Astrocyte (in vitro differentiated cells and primary cell): ENCODE measurements around the gene CREB3L4. TPM values are rescaled to one million over a fixed set of nuclear protein-coding genes. Genes with fewer than 3 reads are reported as not detected.

Source experiments
- DNase-seq: peaks from one replicate; pipeline ENCODE4 v3.0.0-alpha.2; 2010; ENCODE audit warnings: low read depth
- FAIRE-seq: peaks from 2 replicates; lab custom pipeline; 2011; peaks lifted over from hg19 to GRCh38; lab: Jason Lieb, UNC
- H2AFZ ChIP-seq: 2 replicates; pipeline ENCODE4 v1.6.0; 2012; ENCODE audit warnings: low read depth, low read length, inconsistent platforms
- H3K27ac ChIP-seq: 2 replicates; pipeline ENCODE4 v1.5.1; 2011; ENCODE audit warnings: low read depth, low read length, inconsistent platforms
- H3K27me3 ChIP-seq: 2 replicates; pipeline ENCODE4 v1.6.0; 2011; ENCODE audit warnings: low read length, inconsistent platforms; ENCODE audit not compliant: insufficient read depth
- H3K36me3 ChIP-seq: 2 replicates; pipeline ENCODE4 v1.5.1; 2011; ENCODE audit warnings: low read length, inconsistent platforms; ENCODE audit not compliant: insufficient read depth
- H3K4me1 ChIP-seq: 2 replicates; pipeline ENCODE4 v1.5.1; 2011; ENCODE audit warnings: low read length, inconsistent platforms; ENCODE audit not compliant: insufficient read depth
- H3K4me2 ChIP-seq: 2 replicates; pipeline ENCODE4 v1.6.0; 2012; ENCODE audit warnings: low read length, inconsistent platforms
- H3K4me3 ChIP-seq: 2 replicates; pipeline ENCODE4 v1.5.1; 2011; ENCODE audit warnings: low read depth, mild to moderate bottlenecking, low read length, inconsistent platforms; ENCODE audit not compliant: insufficient read depth
- H3K79me2 ChIP-seq: 2 replicates; pipeline ENCODE4 v1.6.0; 2012; ENCODE audit warnings: mild to moderate bottlenecking, low read length, inconsistent platforms; ENCODE audit not compliant: insufficient read depth
- H3K9ac ChIP-seq: 2 replicates; pipeline ENCODE4 v1.6.0; 2012; ENCODE audit warnings: mild to moderate bottlenecking, low read length, inconsistent platforms
- H3K9me3 ChIP-seq: 2 replicates; pipeline ENCODE4 v1.5.1; 2012; ENCODE audit warnings: low read depth, mild to moderate bottlenecking, low read length, inconsistent platforms; ENCODE audit not compliant: insufficient read depth
- H4K20me1 ChIP-seq: 2 replicates; pipeline ENCODE4 v1.6.0; 2012; ENCODE audit warnings: low read length, inconsistent platforms; ENCODE audit not compliant: insufficient read depth
- H3K27ac Mint-ChIP-seq: one replicate; pipeline ENCODE4 v1.8.0; 2021; ENCODE audit warnings: mild to moderate bottlenecking, mixed read lengths; ENCODE audit not compliant: unreplicated experiment
- H3K27me3 Mint-ChIP-seq: one replicate; pipeline ENCODE4 v1.8.0; 2021; ENCODE audit warnings: low read depth, mixed read lengths; ENCODE audit not compliant: unreplicated experiment
- H3K36me3 Mint-ChIP-seq: one replicate; pipeline ENCODE4 v1.8.0; 2021; ENCODE audit warnings: low read depth, mixed read lengths; ENCODE audit not compliant: unreplicated experiment
- H3K4me1 Mint-ChIP-seq: one replicate; pipeline ENCODE4 v1.8.0; 2021; ENCODE audit warnings: low read depth, mixed read lengths; ENCODE audit not compliant: unreplicated experiment
- H3K4me3 Mint-ChIP-seq: one replicate; pipeline ENCODE4 v1.8.0; 2021; ENCODE audit warnings: mild to moderate bottlenecking, moderate library complexity, mixed read lengths; ENCODE audit not compliant: unreplicated experiment
- H3K9me3 Mint-ChIP-seq: one replicate; pipeline ENCODE4 v1.8.0; 2021; ENCODE audit warnings: mild to moderate bottlenecking, mixed read lengths; ENCODE audit not compliant: unreplicated experiment
- CTCF ChIP-seq: IDR thresholded peaks from 2 replicates; pipeline ENCODE4 v1.5.1; 2011; ENCODE audit warnings: low read depth, mild to moderate bottlenecking, inconsistent platforms, low read length, moderate library complexity; ENCODE audit not compliant: insufficient read depth
- EZH2 ChIP-seq: IDR thresholded peaks from 2 replicates; pipeline ENCODE4 v1.6.1; 2012; ENCODE audit warnings: mild to moderate bottlenecking, low read length, inconsistent platforms; ENCODE audit not compliant: insufficient read depth
- total RNA-seq: library from RNA; stranded (reverse); gene quantifications from 2 replicates; pipeline ENCODE4 v1.2.1, GENCODE V29; 2021

Gene CREB3L4
- total RNA-seq, 1 donor from 2014 or later: 5.3 TPM

GRCh38 chr1:153929426-153929825 is 38.3 kb upstream of the CREB3L4 start:
- no peak overlapping the region for H3K9ac ChIP-seq
- FAIRE-seq (no peak), DNase-seq (no peak)
- H3K27ac ChIP-seq: no peak overlapping the region
- no peaks in the 10 kb centered on the region for H4K20me1 ChIP-seq
- Mint-ChIP-seq H3K4me1 (no peaks in the 10 kb centered on the region), H3K27ac (no peak overlapping the region), H3K27me3 (no peaks in the 10 kb centered on the region), H3K9me3 (no peaks in the 10 kb centered on the region), H3K36me3 (peaks cover 10% of the 10 kb centered on the region), H3K4me3 (no peak overlapping the region)
- TF ChIP-seq CTCF (no peak), EZH2 (no peak)
- H3K36me3 ChIP-seq: peaks cover 9% of the 10 kb centered on the region
- H3K4me2 ChIP-seq: no peak overlapping the region
- H3K4me1 ChIP-seq: peaks cover 4% of the 10 kb centered on the region
- H3K9me3 ChIP-seq: no peaks in the 10 kb centered on the region
- H3K27me3 ChIP-seq: no peaks in the 10 kb centered on the region
- H2AFZ ChIP-seq: no peak overlapping the region
- H3K4me3 ChIP-seq: no peak overlapping the region
- no peaks in the 10 kb centered on the region for H3K79me2 ChIP-seq

GRCh38 chr1:153929981-153930948 is 37.4 kb upstream of the CREB3L4 start:
- Histone ChIP-seq H3K4me3 (no peak overlapping the region), H3K4me1 (peaks cover 4% of the 10 kb centered on the region), H3K79me2 (no peaks in the 10 kb centered on the region), H3K36me3 (peaks cover 11% of the 10 kb centered on the region), H3K9ac (no peak overlapping the region), H3K4me2 (no peak overlapping the region), H3K9me3 (no peaks in the 10 kb centered on the region), H3K27me3 (no peaks in the 10 kb centered on the region), H3K27ac (no peak overlapping the region), H4K20me1 (no peaks in the 10 kb centered on the region), H2AFZ (no peak overlapping the region)
- Mint-ChIP-seq H3K9me3 (no peaks in the 10 kb centered on the region), H3K36me3 (peaks cover 12% of the 10 kb centered on the region), H3K4me1 (no peaks in the 10 kb centered on the region), H3K27me3 (no peaks in the 10 kb centered on the region), H3K4me3 (no peak overlapping the region), H3K27ac (no peak overlapping the region)
- FAIRE-seq: no peak
- no peak for DNase-seq
- TF ChIP-seq EZH2: no peak
- TF ChIP-seq CTCF: no peak
